Osteoblast (primary cell): Measurements from ENCODE around the gene BAIAP2. TPM values are rescaled to one million over a fixed set of nuclear protein-coding genes. Genes with fewer than 3 reads are reported as not detected.

Experiments
- DNase-seq: peaks from one replicate; pipeline ENCODE4 v3.0.0; 2011; ENCODE audit warnings: low spot score, mixed read lengths; ENCODE audit not compliant: insufficient read length; ENCODE audit errors: missing footprints
- H2AFZ ChIP-seq: 2 replicates; pipeline ENCODE4 v1.6.0; 2011; ENCODE audit warnings: mild to moderate bottlenecking, low read length
- H3K27ac ChIP-seq: 2 replicates; pipeline ENCODE4 v1.5.1; 2011; ENCODE audit warnings: mild to moderate bottlenecking, low read depth, low read length, moderate library complexity
- H3K27me3 ChIP-seq: 2 replicates; pipeline ENCODE4 v1.6.0; 2012; ENCODE audit warnings: mild to moderate bottlenecking, control low read depth, inconsistent platforms, low read length, moderate library complexity; ENCODE audit not compliant: insufficient read depth
- H3K36me3 ChIP-seq: 2 replicates; pipeline ENCODE4 v1.5.1; 2011; ENCODE audit warnings: mild to moderate bottlenecking, low read length, control low read depth, moderate library complexity; ENCODE audit not compliant: insufficient read depth
- H3K4me1 ChIP-seq: 2 replicates; pipeline ENCODE4 v1.5.1; 2011; ENCODE audit warnings: mild to moderate bottlenecking, low read length, control low read depth, moderate library complexity; ENCODE audit not compliant: insufficient read depth
- H3K4me2 ChIP-seq: 2 replicates; pipeline ENCODE4 v1.6.0; 2011; ENCODE audit warnings: mild to moderate bottlenecking, low read length; ENCODE audit not compliant: insufficient read depth
- H3K4me3 ChIP-seq: fragments of 200-600 bp; sonication (generic); 3 replicates; pipeline ENCODE4 v1.5.1; 2012; ENCODE audit warnings: mild to moderate bottlenecking, low read length, inconsistent platforms; ENCODE audit not compliant: insufficient read depth
- H3K79me2 ChIP-seq: 2 replicates; pipeline ENCODE4 v1.6.0; 2012; ENCODE audit warnings: mild to moderate bottlenecking, low read length, control low read depth, inconsistent platforms; ENCODE audit not compliant: insufficient read depth
- H3K9me3 ChIP-seq: 2 replicates; pipeline ENCODE4 v1.5.1; 2011; ENCODE audit warnings: low read depth, low read length, control low read depth
- H4K20me1 ChIP-seq: 2 replicates; pipeline ENCODE4 v1.6.0; 2012; ENCODE audit warnings: mild to moderate bottlenecking, low read length, control low read depth; ENCODE audit not compliant: insufficient read depth
- total RNA-seq: library from RNA; depleted of rRNA; stranded (reverse); fragments of >200 nt; gene quantifications from 2 replicates; pipeline ENCODE4 v1.2.3, GENCODE V29; 2012
- TF ChIP-seq, protein P1 (sequence below): IDR thresholded peaks from 2 replicates; pipeline ENCODE4 v1.5.1; 2011; ENCODE audit warnings: mild to moderate bottlenecking, low read depth, low read length, moderate library complexity; ENCODE audit errors: extremely low read depth

The BAIAP2 gene
- total RNA-seq, 1 donor, result 15.6 TPM

GRCh38 chr17:81018044-81018802 is 16.7 kb upstream of the BAIAP2 start:
- Histone ChIP-seq H3K27ac (peak overlapping the region; percentile 45), H3K4me1 (peaks cover 8% of the 10 kb centered on the region), H4K20me1 (no peaks in the 10 kb centered on the region), H3K4me3 (peak overlapping the region; percentile 62), H3K9me3 (no peaks in the 10 kb centered on the region), H2AFZ (peak overlapping the region; percentile 86), H3K79me2 (no peaks in the 10 kb centered on the region), H3K4me2 (peak overlapping the region; percentile 71), H3K27me3 (no peaks in the 10 kb centered on the region), H3K36me3 (no peaks in the 10 kb centered on the region)
- peak; percentile 93 for DNase-seq
- TF ChIP-seq, protein P1, sequence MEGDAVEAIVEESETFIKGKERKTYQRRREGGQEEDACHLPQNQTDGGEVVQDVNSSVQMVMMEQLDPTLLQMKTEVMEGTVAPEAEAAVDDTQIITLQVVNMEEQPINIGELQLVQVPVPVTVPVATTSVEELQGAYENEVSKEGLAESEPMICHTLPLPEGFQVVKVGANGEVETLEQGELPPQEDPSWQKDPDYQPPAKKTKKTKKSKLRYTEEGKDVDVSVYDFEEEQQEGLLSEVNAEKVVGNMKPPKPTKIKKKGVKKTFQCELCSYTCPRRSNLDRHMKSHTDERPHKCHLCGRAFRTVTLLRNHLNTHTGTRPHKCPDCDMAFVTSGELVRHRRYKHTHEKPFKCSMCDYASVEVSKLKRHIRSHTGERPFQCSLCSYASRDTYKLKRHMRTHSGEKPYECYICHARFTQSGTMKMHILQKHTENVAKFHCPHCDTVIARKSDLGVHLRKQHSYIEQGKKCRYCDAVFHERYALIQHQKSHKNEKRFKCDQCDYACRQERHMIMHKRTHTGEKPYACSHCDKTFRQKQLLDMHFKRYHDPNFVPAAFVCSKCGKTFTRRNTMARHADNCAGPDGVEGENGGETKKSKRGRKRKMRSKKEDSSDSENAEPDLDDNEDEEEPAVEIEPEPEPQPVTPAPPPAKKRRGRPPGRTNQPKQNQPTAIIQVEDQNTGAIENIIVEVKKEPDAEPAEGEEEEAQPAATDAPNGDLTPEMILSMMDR, result no peak

DNA sequence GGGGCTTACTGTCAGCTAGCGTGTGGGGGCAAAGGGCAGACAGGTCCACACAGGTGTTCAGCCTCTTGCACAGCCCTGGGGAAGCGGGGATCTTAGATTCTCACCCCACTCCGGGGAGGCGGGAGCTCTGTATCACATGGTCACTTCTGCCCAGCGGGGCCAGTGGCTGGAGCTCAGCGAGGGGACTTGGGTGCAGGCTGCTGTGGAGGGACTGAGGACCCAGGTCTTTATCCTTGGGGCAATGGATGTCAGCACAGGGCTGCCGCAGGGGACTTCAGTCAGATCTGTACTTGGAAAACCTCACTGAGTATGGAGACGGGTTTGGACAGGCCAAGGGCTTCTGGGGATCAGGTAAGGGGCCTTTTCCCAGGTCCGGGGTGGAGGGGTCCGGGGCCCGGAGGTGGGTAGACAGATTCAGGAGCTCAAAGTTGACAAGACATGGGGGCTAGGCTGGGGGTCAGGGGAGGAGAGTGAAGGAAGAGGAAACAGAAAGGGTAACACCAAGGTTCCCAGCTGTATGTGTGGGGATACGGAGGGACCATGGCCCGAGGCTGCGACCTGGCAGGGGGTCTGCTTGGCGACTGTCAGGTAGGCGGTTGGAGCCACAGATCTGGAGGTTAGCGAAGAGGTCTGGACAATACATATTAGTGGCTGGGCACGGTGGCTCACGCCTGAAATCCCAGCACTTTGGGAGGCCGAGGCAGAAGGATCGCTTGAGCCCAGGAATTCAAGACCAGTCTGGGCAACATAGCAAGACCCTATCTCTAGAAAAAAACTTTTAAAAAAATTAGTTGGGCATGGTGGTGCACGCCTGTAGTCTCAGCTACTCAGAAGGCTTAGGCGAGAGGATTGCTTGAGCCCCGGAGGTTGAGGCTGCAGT is 15.1 kb upstream of the BAIAP2 start:
- no peaks in the 10 kb centered on the region for H3K79me2 ChIP-seq

DNA sequence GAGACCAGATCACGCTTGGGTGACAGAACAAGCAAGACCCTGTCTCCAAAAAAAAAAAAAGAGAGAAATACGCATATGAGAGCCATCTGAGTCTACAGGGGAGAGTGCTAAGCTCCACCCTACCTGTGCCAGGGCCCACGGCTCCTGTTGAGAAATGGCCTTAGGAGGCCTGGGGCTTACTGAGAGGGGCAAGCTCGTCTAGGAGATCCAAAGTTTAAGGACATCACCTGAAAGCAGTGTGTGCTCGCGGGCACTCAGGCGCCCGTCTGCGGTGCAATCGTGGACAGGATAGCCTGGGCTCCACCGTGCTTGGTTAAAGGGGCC is 14.5 kb upstream of the BAIAP2 start:
- TF ChIP-seq, protein P1, result no peak
- H3K9me3 ChIP-seq, result no peaks in the 10 kb centered on the region
- H4K20me1 ChIP-seq, result no peaks in the 10 kb centered on the region
- no peaks in the 10 kb centered on the region for H3K36me3 ChIP-seq
- no peaks in the 10 kb centered on the region for H3K79me2 ChIP-seq
- H3K4me3 ChIP-seq, result no peak overlapping the region
- peak; percentile 53 for DNase-seq
- peaks cover 8% of the 10 kb centered on the region for H3K4me1 ChIP-seq
- H2AFZ ChIP-seq, result no peak overlapping the region
- H3K27me3 ChIP-seq, result peaks cover 10% of the 10 kb centered on the region
- H3K27ac ChIP-seq, result no peak overlapping the region
- no peak overlapping the region for H3K4me2 ChIP-seq

More for the DNA sequence above, 15.1 kb upstream of the BAIAP2 start:
- TF ChIP-seq, protein P1, result no peak
- Histone ChIP-seq H3K9me3 (no peaks in the 10 kb centered on the region), H3K27ac (no peak overlapping the region), H3K27me3 (peaks cover 4% of the 10 kb centered on the region), H3K4me2 (no peak overlapping the region), H3K36me3 (no peaks in the 10 kb centered on the region), H4K20me1 (no peaks in the 10 kb centered on the region), H3K4me3 (no peak overlapping the region), H2AFZ (no peak overlapping the region), H3K4me1 (peaks cover 8% of the 10 kb centered on the region)
- DNase-seq, result peak; percentile 43
